MM.1S (cell line): ENCODE measurements around the gene JAGN1.

ENCODE experiments used
- DNase-seq: peaks from one replicate; pipeline ENCODE4 v3.0.0-alpha.2; 2015
- H2AFZ ChIP-seq: fragments of 300-600 bp; sonication (generic); 2 replicates; pipeline ENCODE4 v1.6.0; 2016; ENCODE audit warnings: antibody characterized with exemption, low read length
- H3F3A ChIP-seq: fragments of 300-600 bp; sonication (generic); 2 replicates; pipeline ENCODE4 v1.6.1; 2016; ENCODE audit warnings: mild to moderate bottlenecking, antibody characterized with exemption, low read length, moderate library complexity, mixed read lengths; ENCODE audit not compliant: insufficient read depth
- H3K27ac ChIP-seq: fragments of 300-600 bp; sonication (generic); 2 replicates; pipeline ENCODE4 v1.5.1; 2016; ENCODE audit warnings: mild to moderate bottlenecking, low read length
- H3K27me3 ChIP-seq: fragments of 300-600 bp; sonication (generic); replicated peaks from 2 replicates; pipeline ENCODE4 v1.6.0; 2016; ENCODE audit warnings: low read length; ENCODE audit not compliant: insufficient read depth
- H3K36me3 ChIP-seq: fragments of 300-600 bp; sonication (generic); replicated peaks from 2 replicates; pipeline ENCODE4 v1.6.1; 2016; ENCODE audit warnings: mild to moderate bottlenecking, low read length, mixed read lengths; ENCODE audit not compliant: insufficient read depth
- H3K4me1 ChIP-seq: fragments of 300-600 bp; sonication (generic); 2 replicates; pipeline ENCODE4 v1.6.1; 2016; ENCODE audit warnings: low read length, mixed read lengths
- H3K4me2 ChIP-seq: fragments of 300-600 bp; sonication (generic); 2 replicates; pipeline ENCODE4 v1.6.0; 2016; ENCODE audit warnings: low read depth, low read length
- H3K4me3 ChIP-seq: fragments of 300-600 bp; sonication (generic); 2 replicates; pipeline ENCODE4 v1.5.1; 2016; ENCODE audit warnings: low read length, mixed read lengths
- H3K79me2 ChIP-seq: fragments of 300-600 bp; sonication (generic); 2 replicates; pipeline ENCODE4 v1.6.1; 2016; ENCODE audit warnings: mixed run types, low read length, mixed read lengths
- H3K9ac ChIP-seq: fragments of 300-600 bp; sonication (generic); 2 replicates; pipeline ENCODE4 v1.6.1; 2016; ENCODE audit warnings: low read length, mixed read lengths
- H3K9me2 ChIP-seq: fragments of 300-600 bp; sonication (generic); replicated peaks from 2 replicates; pipeline ENCODE4 v1.6.1; 2016; ENCODE audit warnings: mild to moderate bottlenecking, low read length, mixed read lengths; ENCODE audit not compliant: insufficient read depth
- H3K9me3 ChIP-seq: fragments of 300-600 bp; sonication (generic); replicated peaks from 2 replicates; pipeline ENCODE4 v1.6.1; 2016; ENCODE audit warnings: mild to moderate bottlenecking, low read length, mixed read lengths; ENCODE audit not compliant: insufficient read depth
- H4K20me1 ChIP-seq: fragments of 300-600 bp; sonication (generic); 2 replicates; pipeline ENCODE4 v1.6.1; 2016; ENCODE audit warnings: mild to moderate bottlenecking, low read length, moderate library complexity, mixed read lengths; ENCODE audit not compliant: insufficient read depth
- CTCF ChIP-seq: fragments of 300-600 bp; sonication (generic); IDR thresholded peaks from 2 replicates; pipeline ENCODE4 v1.5.1; 2016; ENCODE audit warnings: antibody characterized with exemption, low read length, mixed read lengths
- EZH2 ChIP-seq: fragments of 300-600 bp; sonication (generic); optimal IDR thresholded peaks from 2 replicates; pipeline ENCODE3; 2017; ENCODE audit warnings: low read depth, mild to moderate bottlenecking, antibody characterized with exemption, low read length, mixed read lengths
- EZH2phosphoT487 ChIP-seq: fragments of 300-600 bp; sonication (generic); IDR thresholded peaks from 2 replicates; pipeline ENCODE4 v1.6.1; 2018; ENCODE audit warnings: antibody characterized with exemption, low read length

Gene JAGN1

GRCh38 chr3:9901967-9902366, 11.6 kb downstream of the JAGN1 start:
- Histone ChIP-seq H3K9me2 (no peaks in the 10 kb centered on the region), H3K79me2 (no peaks in the 10 kb centered on the region), H3K4me1 (no peaks in the 10 kb centered on the region), H3K9ac (no peak overlapping the region), H4K20me1 (no peaks in the 10 kb centered on the region), H3K9me3 (no peaks in the 10 kb centered on the region), H3K27ac (no peak overlapping the region), H3K4me2 (no peak overlapping the region), H2AFZ (no peak overlapping the region), H3F3A (no peaks in the 10 kb centered on the region), H3K36me3 (no peaks in the 10 kb centered on the region), H3K27me3 (no peaks in the 10 kb centered on the region), H3K4me3 (no peak overlapping the region)
- DNase-seq = no peak
- TF ChIP-seq EZH2phosphoT487 (no peak), CTCF (no peak), EZH2 (no peak)

GRCh38 chr3:9902372-9903237, 12.2 kb downstream of the JAGN1 start, which contains the start of gene IL17RE:
Gene IL17RE (plus strand): TSS chr3:9902848. CDS start chr3:9902933, 85 bp downstream.
- H3K9me2 ChIP-seq = no peaks in the 10 kb centered on the region
- no peaks in the 10 kb centered on the region for H3F3A ChIP-seq
- H3K4me2 ChIP-seq = no peak within 1 kb of the TSS
- no peaks in the 10 kb centered on the region for H3K36me3 ChIP-seq
- H3K79me2 ChIP-seq = no peaks in the 10 kb centered on the region
- H3K27me3 ChIP-seq = no peaks in the 10 kb centered on the region
- no peaks in the 10 kb centered on the region for H3K4me1 ChIP-seq
- DNase-seq = no peak
- TF ChIP-seq EZH2phosphoT487 = no peak
- no peak for TF ChIP-seq CTCF
- TF ChIP-seq EZH2 = no peak
- no peaks in the 10 kb centered on the region for H4K20me1 ChIP-seq
- no peak within 1 kb of the TSS for H3K4me3 ChIP-seq
- H2AFZ ChIP-seq = no peak within 1 kb of the TSS
- no peak within 1 kb of the TSS for H3K9ac ChIP-seq
- H3K9me3 ChIP-seq = no peaks in the 10 kb centered on the region
- no peak within 1 kb of the TSS for H3K27ac ChIP-seq

GRCh38 chr3:9903238-9903624, 12.8 kb downstream of the JAGN1 start:
- Histone ChIP-seq H3K9ac (no peak overlapping the region), H3K9me3 (no peaks in the 10 kb centered on the region), H3K79me2 (no peaks in the 10 kb centered on the region), H3F3A (no peaks in the 10 kb centered on the region), H3K4me3 (no peak overlapping the region), H3K4me2 (no peak overlapping the region), H3K9me2 (no peaks in the 10 kb centered on the region), H3K36me3 (no peaks in the 10 kb centered on the region), H2AFZ (no peak overlapping the region), H4K20me1 (no peaks in the 10 kb centered on the region), H3K4me1 (no peaks in the 10 kb centered on the region), H3K27ac (no peak overlapping the region), H3K27me3 (no peaks in the 10 kb centered on the region)
- DNase-seq = no peak
- no peak for TF ChIP-seq CTCF
- TF ChIP-seq EZH2phosphoT487 = no peak
- no peak for TF ChIP-seq EZH2
